ENCODE measurements around the gene FTL. TPM values are rescaled to one million over a fixed set of nuclear protein-coding genes. Genes with fewer than 3 reads are reported as not detected.
"Not testable (repeated sequence)": the region's sequence is repeated elsewhere in the genome, so short reads cannot be mapped to it uniquely, and the experiment has no call there.

Gene FTL
- total RNA-seq, 2 experiments from 2014 or later = 616 to 627 TPM

DNA sequence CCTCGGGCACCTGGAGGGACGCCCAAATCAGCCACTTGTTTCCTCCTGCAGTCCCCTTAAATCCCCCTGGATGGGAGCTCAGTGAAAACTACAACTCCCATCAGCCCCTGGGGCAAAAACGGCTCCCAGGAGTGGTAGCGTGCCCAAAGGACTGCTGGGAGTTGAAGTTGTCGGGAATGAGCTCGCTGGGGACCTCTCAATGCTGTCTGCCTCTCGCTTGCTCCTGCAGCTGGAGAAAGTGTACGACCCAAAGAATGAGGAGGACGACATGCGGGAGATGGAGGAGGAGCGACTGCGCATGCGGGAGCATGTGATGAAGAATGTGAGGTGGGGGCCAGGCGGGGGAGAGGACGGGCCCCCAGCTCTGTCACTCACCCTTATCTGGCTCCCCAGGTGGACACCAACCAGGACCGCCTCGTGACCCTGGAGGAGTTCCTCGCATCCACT is 46.3 kb upstream of the FTL start:
- H3K9me3 Mint-ChIP-seq = no peaks in the 10 kb centered on the region
- Histone ChIP-seq H3K4me3 (ENCODE audit: low read length) (no peak overlapping the region), H3K4me1 (ENCODE audit: insufficient read depth, low read length) (no peaks in the 10 kb centered on the region), H3K27me3 (ENCODE audit: control insufficient read depth in 1 of 2, insufficient read depth in 2 of 2, low read length in 2 of 2) (no peaks in the 10 kb centered on the region), H3K27ac (ENCODE audit: low read depth in 1 of 2, low read length in 2 of 2) (no peak overlapping the region), H3K36me3 (ENCODE audit: insufficient read depth, low read length) (peaks cover 57% of the 10 kb centered on the region), H3K9me3 (ENCODE audit: control insufficient read depth in 1 of 2, insufficient read depth in 1 of 2, low read length in 2 of 2) (no peaks in the 10 kb centered on the region)
- peak in 4 of 14 experiments; percentile 5 to 48 (median 22) for DNase-seq
- POLR2A ChIA-PET = interaction anchor here (0.6 to 1.2 kb wide), 3 partner anchors 14 to 761 kb away, joined by 3 to 5 read pairs (median 5); partner anchors contain the start of genes DHDH and NUCB1
- ATAC-seq (ENCODE audit: poor library complexity) = peak; percentile 79
- H3K27me3 Mint-ChIP-seq = no peaks in the 10 kb centered on the region
- TF ChIP-seq, protein P1, sequence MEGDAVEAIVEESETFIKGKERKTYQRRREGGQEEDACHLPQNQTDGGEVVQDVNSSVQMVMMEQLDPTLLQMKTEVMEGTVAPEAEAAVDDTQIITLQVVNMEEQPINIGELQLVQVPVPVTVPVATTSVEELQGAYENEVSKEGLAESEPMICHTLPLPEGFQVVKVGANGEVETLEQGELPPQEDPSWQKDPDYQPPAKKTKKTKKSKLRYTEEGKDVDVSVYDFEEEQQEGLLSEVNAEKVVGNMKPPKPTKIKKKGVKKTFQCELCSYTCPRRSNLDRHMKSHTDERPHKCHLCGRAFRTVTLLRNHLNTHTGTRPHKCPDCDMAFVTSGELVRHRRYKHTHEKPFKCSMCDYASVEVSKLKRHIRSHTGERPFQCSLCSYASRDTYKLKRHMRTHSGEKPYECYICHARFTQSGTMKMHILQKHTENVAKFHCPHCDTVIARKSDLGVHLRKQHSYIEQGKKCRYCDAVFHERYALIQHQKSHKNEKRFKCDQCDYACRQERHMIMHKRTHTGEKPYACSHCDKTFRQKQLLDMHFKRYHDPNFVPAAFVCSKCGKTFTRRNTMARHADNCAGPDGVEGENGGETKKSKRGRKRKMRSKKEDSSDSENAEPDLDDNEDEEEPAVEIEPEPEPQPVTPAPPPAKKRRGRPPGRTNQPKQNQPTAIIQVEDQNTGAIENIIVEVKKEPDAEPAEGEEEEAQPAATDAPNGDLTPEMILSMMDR (IDR thresholded peaks at IDR 0.05) = no peak
- intact Hi-C loops (cut with DNase I, micrococcal nuclease) = no loop called here
- peaks cover 59% of the 10 kb centered on the region for H3K36me3 Mint-ChIP-seq (ENCODE audit: low read depth)
- no peak overlapping the region for H3K4me3 Mint-ChIP-seq
- CTCF ChIA-PET = no interaction called here
- no peaks in the 10 kb centered on the region for H3K4me1 Mint-ChIP-seq (ENCODE audit: low read depth)
- no peak overlapping the region for H3K27ac Mint-ChIP-seq

DNA sequence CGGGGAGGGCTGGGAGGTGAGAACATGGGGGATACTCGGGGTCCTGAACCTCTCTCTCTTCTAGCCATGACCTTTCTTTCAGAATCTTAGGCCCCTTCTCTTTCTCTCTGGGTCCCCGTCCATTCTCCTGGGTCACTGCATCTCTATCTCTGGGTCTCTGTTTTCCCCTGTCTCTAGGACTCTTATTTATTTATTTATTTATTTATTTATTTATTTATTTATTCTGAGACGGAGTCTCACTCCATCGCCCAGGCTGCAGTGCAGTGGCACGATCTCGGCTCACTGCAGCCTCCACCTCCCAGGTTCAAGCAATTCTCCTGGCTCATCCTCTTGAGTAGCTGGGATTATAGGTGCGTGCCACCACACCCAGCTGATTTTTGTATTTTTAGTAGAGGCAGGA is 45.8 kb upstream of the FTL start:
- H3K36me3 ChIP-seq (ENCODE audit: insufficient read depth, low read length) = peaks cover 54% of the 10 kb centered on the region
- ATAC-seq (ENCODE audit: poor library complexity); CTCF ChIA-PET: not testable (repeated sequence)

DNA sequence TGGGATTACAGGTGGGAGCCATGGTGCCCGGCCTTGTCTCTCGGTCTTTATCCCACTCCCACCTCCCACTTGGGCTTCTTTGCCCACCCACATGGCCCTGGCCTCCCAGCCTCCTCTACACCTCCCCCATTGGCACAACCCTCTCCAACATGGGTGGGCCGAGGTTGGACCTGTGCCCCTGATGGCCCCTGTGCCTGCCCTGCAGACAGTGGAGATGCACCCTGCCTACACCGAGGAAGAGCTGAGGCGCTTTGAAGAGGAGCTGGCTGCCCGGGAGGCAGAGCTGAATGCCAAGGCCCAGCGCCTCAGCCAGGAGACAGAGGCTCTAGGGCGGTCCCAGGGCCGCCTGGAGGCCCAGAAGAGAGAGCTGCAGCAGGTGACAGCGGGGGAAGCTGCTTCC is 44.2 kb upstream of the FTL start:
- ATAC-seq (ENCODE audit: poor library complexity) = no peak

More for the DNA sequence above, 45.8 kb upstream of the FTL start:
- H3K27me3 Mint-ChIP-seq; H3K27me3 ChIP-seq (ENCODE audit: control insufficient read depth in 1 of 2, insufficient read depth in 2 of 2, low read length in 2 of 2); H3K9me3 ChIP-seq (ENCODE audit: control insufficient read depth in 1 of 2, insufficient read depth in 1 of 2, low read length in 2 of 2); H3K27ac ChIP-seq (ENCODE audit: low read depth in 1 of 2, low read length in 2 of 2); intact Hi-C loops (cut with DNase I, micrococcal nuclease); H3K4me1 ChIP-seq (ENCODE audit: insufficient read depth, low read length); DNase-seq; H3K4me3 Mint-ChIP-seq; H3K9me3 Mint-ChIP-seq; H3K4me1 Mint-ChIP-seq (ENCODE audit: low read depth); H3K27ac Mint-ChIP-seq; H3K4me3 ChIP-seq (ENCODE audit: low read length): not testable (repeated sequence)
- POLR2A ChIA-PET = interaction anchor here (1.1 to 1.2 kb wide), 2 partner anchors 14 to 19 kb away, joined by 5 read pairs; partner anchors contain the start of genes DHDH and NUCB1
- H3K36me3 Mint-ChIP-seq (ENCODE audit: low read depth) = peaks cover 55% of the 10 kb centered on the region

More for the DNA sequence above, 44.2 kb upstream of the FTL start:
- no peak overlapping the region for H3K27ac Mint-ChIP-seq
- CTCF ChIA-PET = interaction anchor here (1.3 kb wide), 1 partner anchor 45 kb away, joined by 3 read pairs; no protein-coding TSS in a partner anchor
- Histone ChIP-seq H3K27me3 (ENCODE audit: control insufficient read depth in 1 of 2, insufficient read depth in 2 of 2, low read length in 2 of 2) (no peaks in the 10 kb centered on the region), H3K9me3 (ENCODE audit: control insufficient read depth in 1 of 2, insufficient read depth in 1 of 2, low read length in 2 of 2) (no peaks in the 10 kb centered on the region), H3K4me1 (ENCODE audit: insufficient read depth, low read length) (no peaks in the 10 kb centered on the region), H3K4me3 (ENCODE audit: low read length) (no peak overlapping the region), H3K36me3 (ENCODE audit: insufficient read depth, low read length) (peaks cover 43% of the 10 kb centered on the region), H3K27ac (ENCODE audit: low read depth in 1 of 2, low read length in 2 of 2) (no peak overlapping the region)
- no peaks in the 10 kb centered on the region for H3K9me3 Mint-ChIP-seq
- TF ChIP-seq, protein P1 (IDR thresholded peaks at IDR 0.05) = no peak
- no peaks in the 10 kb centered on the region for H3K4me1 Mint-ChIP-seq (ENCODE audit: low read depth)
- H3K36me3 Mint-ChIP-seq (ENCODE audit: low read depth) = peaks cover 46% of the 10 kb centered on the region
- POLR2A ChIA-PET = no interaction called here
- no peak for DNase-seq
- intact Hi-C loops (cut with DNase I, micrococcal nuclease) = no loop called here
- no peak overlapping the region for H3K4me3 Mint-ChIP-seq
- no peaks in the 10 kb centered on the region for H3K27me3 Mint-ChIP-seq

All from CD4-positive, alpha-beta T cell (primary cell).